Activated T-helper 2 cell treated with anti-CD3 and anti-CD28 coated beads, Interferon-gamma antibody, Interleukin-2, Interleukin-4, amounts not matched to agents 10 μg/mL and 5 μg/mL and 100 μg/mL, durations not matched to agents 14 hours and 24 hours and 36 hours (primary cell): ENCODE data around the gene CTAGE9. TPM values are rescaled to one million over a fixed set of nuclear protein-coding genes. Genes with fewer than 3 reads are reported as not detected.

Experiments used
- DNase-seq: peaks from one replicate; pipeline ENCODE4 v3.0.0; 2021; ENCODE audit warnings: low spot score
- H3K27ac Mint-ChIP-seq: one replicate; pipeline ENCODE4 v1.8.0; 2021; ENCODE audit warnings: mixed read lengths
- H3K27me3 Mint-ChIP-seq: one replicate; pipeline ENCODE4 v1.8.0; 2021; ENCODE audit warnings: low read depth, mixed read lengths
- H3K36me3 Mint-ChIP-seq: one replicate; pipeline ENCODE4 v1.8.0; 2021; ENCODE audit warnings: low read depth, mixed read lengths
- H3K4me1 Mint-ChIP-seq: one replicate; pipeline ENCODE4 v1.8.0; 2021; ENCODE audit warnings: low read depth, mixed read lengths
- H3K4me3 Mint-ChIP-seq: one replicate; pipeline ENCODE4 v1.8.0; 2021; ENCODE audit warnings: low read depth, mild to moderate bottlenecking, moderate library complexity, mixed read lengths
- H3K9me3 Mint-ChIP-seq: one replicate; pipeline ENCODE4 v1.8.0; 2021; ENCODE audit warnings: mixed read lengths
- intact Hi-C: fragments of 100-400 bp; cut with micrococcal nuclease; formaldehyde crosslinking; loops from one replicate; pipeline ENCODE4 v1.15.1; 2023
- total RNA-seq: library from RNA; stranded (reverse); gene quantifications from 2 replicates; pipeline ENCODE4 v1.2.3, GENCODE V29; 2022

Gene CTAGE9
- total RNA-seq, 1 donor from 2014 or later, result not detected

DNA sequence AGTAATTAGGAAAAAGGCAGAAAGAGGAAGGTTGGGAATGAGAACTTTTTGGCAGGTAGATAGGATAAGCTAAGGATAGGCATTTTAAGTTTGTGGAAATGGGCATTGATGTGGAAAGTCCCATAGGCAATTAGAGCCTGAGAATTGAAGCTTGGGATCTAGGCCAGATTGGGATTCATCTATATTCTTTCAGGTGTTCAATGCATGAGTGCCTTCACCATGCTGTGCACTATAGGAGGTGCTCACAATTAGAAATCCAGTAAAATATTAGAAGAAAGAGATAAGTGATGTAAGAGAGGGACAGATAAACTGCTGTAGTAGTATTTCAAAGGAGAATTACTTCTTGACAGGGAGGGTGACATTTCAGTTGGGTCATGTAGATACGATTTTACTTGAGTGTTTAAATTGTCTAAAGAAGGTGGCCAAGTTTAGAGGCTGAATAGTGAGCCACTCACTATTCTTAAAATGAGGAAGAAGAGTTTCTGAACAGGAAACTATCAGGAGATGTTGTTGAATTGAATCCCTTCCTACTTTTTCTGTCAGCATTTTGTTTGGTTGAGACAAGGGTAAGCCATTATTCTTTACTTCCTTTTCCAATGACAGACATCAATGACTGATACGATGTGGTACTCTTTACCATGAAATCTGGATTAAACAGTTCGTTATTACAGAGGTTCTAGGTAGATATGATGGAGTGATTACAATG lies 31.0 kb upstream of the CTAGE9 start:
- DNase-seq, result no peak
- intact Hi-C loops, result no loop called here
- Mint-ChIP-seq H3K27me3 (no peaks in the 10 kb centered on the region), H3K36me3 (peaks cover 9% of the 10 kb centered on the region), H3K4me3 (no peak overlapping the region), H3K27ac (no peak overlapping the region), H3K9me3 (no peaks in the 10 kb centered on the region), H3K4me1 (no peaks in the 10 kb centered on the region)

DNA sequence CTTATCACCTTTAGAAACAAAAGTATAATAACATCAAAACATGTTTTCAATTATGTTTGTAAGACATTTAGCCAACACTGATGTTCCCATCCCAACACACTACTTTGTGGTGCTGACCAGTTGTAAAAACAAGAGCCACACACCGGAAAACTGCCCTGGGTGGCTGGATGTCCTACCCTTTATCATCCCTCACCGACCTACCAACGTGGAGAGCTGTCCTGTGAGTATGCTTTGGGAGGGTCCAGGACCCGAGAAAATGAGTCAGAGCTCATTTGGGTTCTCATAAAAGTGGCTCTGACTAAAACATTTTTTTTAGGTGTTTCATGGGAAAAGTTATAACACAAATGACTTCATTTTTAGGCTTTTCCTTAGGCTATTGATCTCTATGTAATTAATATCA lies 29.3 kb upstream of the CTAGE9 start:
- H3K9me3 Mint-ChIP-seq, result no peaks in the 10 kb centered on the region
- H3K27me3 Mint-ChIP-seq, result no peaks in the 10 kb centered on the region
- H3K36me3 Mint-ChIP-seq, result peaks cover 9% of the 10 kb centered on the region
- intact Hi-C loops, result no loop called here
- H3K4me1 Mint-ChIP-seq, result no peaks in the 10 kb centered on the region
- no peak overlapping the region for H3K4me3 Mint-ChIP-seq
- no peak for DNase-seq
- no peak overlapping the region for H3K27ac Mint-ChIP-seq

DNA sequence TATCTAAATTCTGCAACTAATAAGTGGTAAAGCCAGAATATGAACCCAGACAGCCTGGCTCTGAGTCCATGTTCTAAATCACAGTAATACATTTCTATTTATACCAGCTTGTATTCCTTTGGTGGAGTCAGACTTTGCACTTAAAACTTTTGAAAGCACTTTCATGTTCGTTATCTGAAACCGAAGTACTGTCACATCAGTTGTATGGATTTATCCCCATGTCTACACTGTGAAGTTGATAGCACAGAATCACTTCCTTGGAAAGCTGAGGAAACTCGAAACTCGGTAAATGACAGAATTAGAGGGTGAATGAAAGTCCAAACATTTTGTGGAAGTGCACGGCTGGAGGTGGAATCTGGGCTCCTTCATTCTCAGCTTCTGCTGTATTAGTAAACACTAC lies 28.3 kb upstream of the CTAGE9 start:
- no peak for DNase-seq
- Mint-ChIP-seq H3K27me3 (no peaks in the 10 kb centered on the region), H3K27ac (no peak overlapping the region), H3K36me3 (peaks cover 9% of the 10 kb centered on the region), H3K9me3 (no peaks in the 10 kb centered on the region), H3K4me3 (no peak overlapping the region), H3K4me1 (no peaks in the 10 kb centered on the region)
- intact Hi-C loops, result no loop called here

DNA sequence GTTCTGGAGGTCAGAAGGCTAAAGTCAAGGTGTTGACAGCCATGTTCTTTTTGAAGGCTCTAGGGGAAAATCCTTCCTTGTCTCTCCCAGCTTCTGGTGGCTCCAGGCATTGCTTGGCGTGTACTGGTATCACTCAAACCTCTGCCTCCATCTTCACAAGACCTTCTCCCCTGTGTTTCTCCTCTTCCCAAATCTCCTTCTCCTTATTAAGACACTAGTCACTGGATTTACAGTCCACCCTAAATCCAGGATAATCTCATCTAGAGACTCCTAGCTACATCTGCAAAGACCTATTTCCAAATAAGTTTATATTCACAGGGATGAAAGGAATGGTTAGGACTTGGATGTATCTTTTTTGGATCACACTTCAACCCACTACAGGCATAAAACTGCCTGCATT lies 26.0 kb upstream of the CTAGE9 start:
- Mint-ChIP-seq H3K9me3 (no peaks in the 10 kb centered on the region), H3K36me3 (peaks cover 9% of the 10 kb centered on the region), H3K4me3 (no peak overlapping the region), H3K27me3 (no peaks in the 10 kb centered on the region), H3K27ac (no peak overlapping the region), H3K4me1 (peaks cover 5% of the 10 kb centered on the region)
- intact Hi-C loops, result no loop called here
- no peak for DNase-seq

DNA sequence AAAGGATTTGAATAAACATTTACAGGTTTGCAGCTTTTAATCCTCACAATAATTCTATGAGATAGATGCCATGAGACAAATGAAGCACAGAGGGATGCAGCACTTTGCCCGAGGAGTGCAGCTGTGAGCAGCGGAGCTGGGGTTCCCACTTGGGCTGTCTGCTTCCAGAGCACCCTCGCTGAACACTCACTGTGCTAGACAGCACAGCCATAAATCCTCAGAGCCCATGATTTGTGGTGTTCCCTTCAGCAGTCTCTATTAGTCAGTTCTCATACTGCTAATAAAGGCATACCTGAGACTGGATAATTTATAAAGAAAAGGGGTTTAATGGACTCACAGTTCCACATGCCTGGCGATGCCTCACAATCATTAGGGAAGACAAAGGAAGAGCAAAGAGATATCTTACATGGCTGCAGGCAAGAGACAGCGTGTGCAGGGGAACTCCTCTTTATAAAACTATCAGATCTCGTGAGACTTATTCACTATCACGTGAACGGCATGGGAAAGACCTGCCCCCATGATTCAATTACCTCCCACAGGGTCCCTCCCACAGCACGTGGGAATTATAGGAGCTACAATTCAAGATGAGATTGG lies 25.3 kb upstream of the CTAGE9 start:
- no peaks in the 10 kb centered on the region for H3K27me3 Mint-ChIP-seq
- peaks cover 5% of the 10 kb centered on the region for H3K4me1 Mint-ChIP-seq
- H3K36me3 Mint-ChIP-seq, result peaks cover 14% of the 10 kb centered on the region
- no peak overlapping the region for H3K27ac Mint-ChIP-seq
- DNase-seq, result no peak
- intact Hi-C loops, result no loop called here
- H3K4me3 Mint-ChIP-seq, result no peak overlapping the region
- H3K9me3 Mint-ChIP-seq, result peaks cover 3% of the 10 kb centered on the region

DNA sequence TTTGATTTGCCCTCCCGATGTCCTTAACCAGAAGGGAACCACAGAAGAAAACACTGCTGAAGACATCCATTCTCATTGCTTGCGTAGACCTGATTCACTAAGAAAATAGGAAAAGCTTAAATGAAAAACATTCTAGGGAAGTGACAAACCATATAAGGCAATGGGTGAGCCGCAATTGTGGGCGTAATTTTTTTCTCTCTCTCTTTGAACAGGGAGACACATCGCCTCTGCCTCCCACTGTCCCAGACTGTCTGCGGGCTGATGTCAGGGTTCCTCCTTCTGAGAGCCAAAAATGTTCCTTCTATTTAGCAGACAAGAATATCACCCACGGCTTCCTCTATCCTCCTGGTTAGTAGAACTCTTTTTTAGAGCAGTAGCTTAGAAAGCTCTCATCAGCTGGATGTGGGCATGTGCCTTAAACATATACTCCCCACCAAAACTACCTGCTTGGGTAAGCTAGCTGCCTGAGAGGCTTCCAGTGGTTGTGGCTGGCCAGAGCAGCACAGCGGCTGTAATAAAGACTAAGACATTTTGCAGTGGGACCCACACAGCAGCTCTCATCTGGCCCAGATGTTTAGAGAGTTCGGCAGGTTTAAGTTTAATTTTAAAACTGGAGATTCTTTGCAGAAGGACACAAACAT lies 22.7 kb upstream of the CTAGE9 start:
- Mint-ChIP-seq H3K9me3 (peaks cover 3% of the 10 kb centered on the region), H3K27me3 (no peaks in the 10 kb centered on the region), H3K27ac (no peak overlapping the region), H3K4me1 (peaks cover 11% of the 10 kb centered on the region), H3K4me3 (no peak overlapping the region), H3K36me3 (peaks cover 20% of the 10 kb centered on the region)
- no peak for DNase-seq
- intact Hi-C loops, result no loop called here

DNA sequence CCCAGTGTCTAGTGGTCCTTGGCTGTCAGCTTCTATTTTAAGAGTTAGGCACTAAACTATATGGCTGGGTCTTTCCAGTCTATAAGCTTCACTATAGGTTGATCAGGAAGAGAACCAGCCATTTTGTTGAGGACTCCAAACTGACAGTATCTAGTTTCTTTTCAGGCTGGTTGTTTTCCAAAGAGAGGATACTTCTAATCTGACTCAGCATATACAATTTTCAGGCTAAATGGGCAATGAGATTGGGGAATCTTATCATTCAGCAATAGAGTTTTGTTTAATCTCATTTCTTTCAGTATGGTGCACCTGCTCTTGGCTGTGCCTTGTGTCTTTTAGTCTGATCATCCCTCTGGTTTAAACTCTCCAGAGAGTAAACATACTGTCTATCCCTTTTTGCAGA lies 20.4 kb upstream of the CTAGE9 start:
- no peaks in the 10 kb centered on the region for H3K27me3 Mint-ChIP-seq
- H3K9me3 Mint-ChIP-seq, result peaks cover 7% of the 10 kb centered on the region
- H3K27ac Mint-ChIP-seq, result no peak overlapping the region
- no peak overlapping the region for H3K4me3 Mint-ChIP-seq
- DNase-seq, result no peak
- H3K4me1 Mint-ChIP-seq, result peaks cover 12% of the 10 kb centered on the region
- intact Hi-C loops, result no loop called here
- peaks cover 29% of the 10 kb centered on the region for H3K36me3 Mint-ChIP-seq

DNA sequence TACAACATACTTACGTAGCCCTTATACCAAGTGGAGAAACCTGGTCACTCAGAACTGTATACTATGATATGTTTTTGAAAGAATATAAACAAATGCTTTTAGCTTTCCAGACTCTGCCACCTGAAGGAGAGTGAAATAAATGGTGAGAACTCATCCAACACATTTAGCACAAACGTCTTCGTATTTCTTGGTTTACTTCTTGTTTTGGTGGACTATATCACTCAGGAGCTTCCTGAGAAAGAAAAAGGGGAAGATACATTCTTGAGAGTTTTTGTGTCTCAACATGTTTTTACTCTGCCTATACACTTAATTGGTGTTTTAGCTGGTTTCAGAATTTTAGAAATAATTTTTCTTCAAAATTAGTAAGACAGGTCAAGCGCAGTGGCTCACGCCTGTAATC lies 19.4 kb upstream of the CTAGE9 start:
- Mint-ChIP-seq H3K9me3 (peaks cover 7% of the 10 kb centered on the region), H3K27me3 (no peaks in the 10 kb centered on the region), H3K4me1 (peaks cover 12% of the 10 kb centered on the region), H3K27ac (no peak overlapping the region), H3K36me3 (peaks cover 35% of the 10 kb centered on the region), H3K4me3 (no peak overlapping the region)
- intact Hi-C loops, result no loop called here
- no peak for DNase-seq

DNA sequence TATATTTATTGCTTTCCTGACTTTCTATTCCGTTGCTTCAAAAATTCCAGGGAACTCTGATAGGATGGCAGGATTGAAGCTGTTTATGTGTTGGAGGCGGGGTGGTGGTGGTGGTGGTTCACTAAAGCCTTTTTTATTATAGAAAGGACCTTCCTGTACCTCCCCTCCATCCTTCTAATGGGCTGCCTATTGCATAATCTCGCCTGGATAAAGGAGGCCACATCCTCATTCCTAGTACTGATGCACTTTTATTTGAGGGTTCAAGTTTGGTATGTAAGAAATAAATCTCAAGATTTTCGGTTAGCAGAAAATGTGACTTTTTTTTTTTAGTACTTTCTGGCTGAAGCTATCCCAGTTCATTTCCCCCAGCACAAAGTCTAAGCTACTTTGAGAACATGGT lies 18.7 kb upstream of the CTAGE9 start:
- H3K4me3 Mint-ChIP-seq, result no peak overlapping the region
- peaks cover 7% of the 10 kb centered on the region for H3K9me3 Mint-ChIP-seq
- H3K27ac Mint-ChIP-seq, result no peak overlapping the region
- peaks cover 40% of the 10 kb centered on the region for H3K36me3 Mint-ChIP-seq
- H3K4me1 Mint-ChIP-seq, result peaks cover 12% of the 10 kb centered on the region
- no peak for DNase-seq
- intact Hi-C loops, result no loop called here
- H3K27me3 Mint-ChIP-seq, result no peaks in the 10 kb centered on the region

DNA sequence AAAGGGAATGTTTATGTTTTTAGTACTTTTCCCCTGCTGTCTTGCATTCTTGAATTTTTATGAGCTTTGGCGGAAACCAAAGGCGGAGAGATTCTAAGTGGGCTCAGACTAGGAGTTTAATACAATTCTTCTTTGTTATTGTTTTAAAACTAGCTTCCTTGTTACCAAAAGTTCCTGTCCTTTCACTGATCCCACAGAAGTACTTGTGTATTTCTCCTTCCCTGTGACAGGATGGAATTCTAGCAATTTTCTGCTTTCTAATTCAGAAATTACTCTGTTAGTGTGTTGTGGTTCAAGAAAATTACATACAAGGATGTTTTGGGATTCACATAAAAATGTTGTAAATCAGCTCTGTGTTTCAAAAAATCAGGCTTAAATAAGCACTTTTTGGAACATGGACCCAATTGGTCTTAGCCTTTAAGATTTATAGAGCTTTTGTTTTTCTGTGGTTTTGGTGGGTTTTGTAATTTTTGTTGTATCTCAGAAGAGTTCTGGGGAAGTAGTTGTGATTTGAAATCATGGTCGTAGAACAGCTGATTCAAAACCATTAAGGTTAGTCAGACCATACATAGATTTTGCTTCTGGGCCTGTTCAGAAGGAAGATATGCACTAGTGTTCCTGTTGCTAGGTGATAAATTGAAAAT lies 17.6 kb upstream of the CTAGE9 start:
- Mint-ChIP-seq H3K36me3 (peaks cover 44% of the 10 kb centered on the region), H3K9me3 (peaks cover 7% of the 10 kb centered on the region), H3K27me3 (no peaks in the 10 kb centered on the region), H3K4me1 (peaks cover 16% of the 10 kb centered on the region), H3K27ac (no peak overlapping the region), H3K4me3 (no peak overlapping the region)
- intact Hi-C loops, result no loop called here
- no peak for DNase-seq

DNA sequence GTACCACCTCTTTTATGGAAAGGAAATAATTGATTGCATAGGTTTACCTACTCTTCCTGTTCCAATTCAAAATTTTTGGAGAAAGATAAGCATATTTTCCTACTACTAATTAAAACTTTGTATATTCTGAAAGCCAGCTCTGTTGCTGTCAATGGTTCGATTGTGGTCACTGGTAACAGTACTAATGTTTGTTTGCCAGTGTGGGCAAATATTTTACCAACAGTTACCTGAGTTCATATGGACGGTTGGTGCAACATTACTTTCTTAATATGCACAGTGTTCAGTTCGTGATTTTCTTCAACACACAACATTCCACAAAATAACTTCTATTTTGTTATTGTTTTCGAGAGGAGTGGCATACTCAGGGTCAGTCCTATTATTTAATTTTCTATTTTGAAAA lies 17.1 kb upstream of the CTAGE9 start:
- Mint-ChIP-seq H3K9me3 (peaks cover 7% of the 10 kb centered on the region), H3K36me3 (peaks cover 41% of the 10 kb centered on the region), H3K27me3 (no peaks in the 10 kb centered on the region), H3K4me1 (peaks cover 14% of the 10 kb centered on the region), H3K27ac (no peak overlapping the region), H3K4me3 (no peak overlapping the region)
- DNase-seq, result no peak
- intact Hi-C loops, result no loop called here

DNA sequence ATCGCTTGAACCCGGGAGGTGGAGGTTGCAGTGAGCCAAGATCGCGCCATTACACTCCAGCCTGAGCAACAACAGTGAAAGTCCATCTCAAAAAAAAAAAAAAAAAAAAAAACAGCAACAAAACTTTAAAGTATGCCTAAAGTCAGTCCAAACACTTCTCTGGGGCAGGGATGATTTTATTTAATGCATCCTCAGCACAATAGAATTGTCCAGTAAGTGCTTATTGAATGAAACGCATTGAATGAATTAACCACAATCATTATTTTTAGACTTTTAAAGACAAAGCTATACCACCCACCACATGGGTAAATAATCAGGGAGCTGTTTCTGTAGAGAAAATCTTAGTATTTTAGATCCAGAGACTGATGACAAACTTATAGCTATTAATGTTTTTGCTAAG lies 16.6 kb upstream of the CTAGE9 start:
- H3K36me3 Mint-ChIP-seq, result peaks cover 45% of the 10 kb centered on the region
- no peak overlapping the region for H3K4me3 Mint-ChIP-seq
- DNase-seq, result no peak
- no peak overlapping the region for H3K27ac Mint-ChIP-seq
- H3K27me3 Mint-ChIP-seq, result no peaks in the 10 kb centered on the region
- peaks cover 14% of the 10 kb centered on the region for H3K4me1 Mint-ChIP-seq
- peaks cover 7% of the 10 kb centered on the region for H3K9me3 Mint-ChIP-seq
- intact Hi-C loops, result no loop called here

DNA sequence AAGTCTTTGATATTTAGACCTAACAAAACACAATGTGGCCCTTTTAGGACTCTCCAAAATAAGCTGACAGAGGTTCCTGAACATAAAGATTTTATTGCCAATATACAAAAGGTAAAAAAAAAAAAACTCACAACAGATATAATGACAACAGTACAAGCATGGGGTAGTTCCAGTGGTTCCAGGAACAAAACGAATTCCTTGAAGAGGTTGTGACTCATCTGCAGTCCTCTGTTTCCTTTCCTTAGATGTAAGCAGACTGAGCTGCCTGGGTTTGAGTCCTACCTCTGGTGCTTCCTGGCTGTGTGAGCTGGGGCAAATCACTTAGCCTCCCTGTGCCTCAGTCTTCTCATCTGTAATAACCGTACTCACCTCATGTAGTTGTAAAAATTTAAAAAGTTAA lies 13.3 kb upstream of the CTAGE9 start:
- Mint-ChIP-seq H3K27ac (no peak overlapping the region), H3K9me3 (peaks cover 5% of the 10 kb centered on the region), H3K4me1 (peaks cover 13% of the 10 kb centered on the region), H3K4me3 (no peak overlapping the region), H3K36me3 (peaks cover 43% of the 10 kb centered on the region), H3K27me3 (no peaks in the 10 kb centered on the region)
- DNase-seq, result no peak
- intact Hi-C loops, result no loop called here
